ENCODE results near the gene HSPB9. TPM values are rescaled to one million over a fixed set of nuclear protein-coding genes. Genes with fewer than 3 reads are reported as not detected.

The HSPB9 gene
- total RNA-seq, 1 experiment from 2014 or later, result not detected

- no peaks in the 10 kb centered on the region for H3K27me3 ChIP-seq (ENCODE audit: insufficient read depth, low read length)
- BruUV-seq (replicated peaks), result no TSS peak
- TF ChIP-seq TCF7L2 (IDR thresholded peaks at IDR 0.05; ENCODE audit: borderline replicate concordance, extremely low read depth, insufficient read depth, insufficient read length) (no peak), JUND (IDR thresholded peaks at IDR 0.05) (no peak), EZH2phosphoT487 (IDR thresholded peaks at IDR 0.05; ENCODE audit: borderline replicate concordance) (no peak), POLR2A (IDR thresholded peaks at IDR 0.05; ENCODE audit: borderline replicate concordance, extremely low read depth, insufficient read depth, insufficient read length) (no peak), CEBPB (IDR thresholded peaks at IDR 0.05; ENCODE audit: low read depth) (no peak), RAD21 (IDR thresholded peaks at IDR 0.05; ENCODE audit: low read depth) (no peak), SIN3A (IDR thresholded peaks at IDR 0.05; ENCODE audit: low read depth) (no peak), SRF (IDR thresholded peaks at IDR 0.05; ENCODE audit: low read depth) (no peak), ELF1 (IDR thresholded peaks at IDR 0.05; ENCODE audit: borderline replicate concordance, low read depth) (no peak), POLR2AphosphoS5 (IDR thresholded peaks at IDR 0.05; ENCODE audit: low read depth, low read length) (no peak), ATF3 (IDR thresholded peaks at IDR 0.05) (no peak), SP1 (IDR thresholded peaks at IDR 0.05; ENCODE audit: low read depth) (no peak), ZNF274 (IDR thresholded peaks at IDR 0.05; ENCODE audit: low read depth, low read length) (no peak), EZH2 (IDR thresholded peaks at IDR 0.05) (no peak), CBX3 (IDR thresholded peaks at IDR 0.05; ENCODE audit: low read depth) (no peak), YY1 (IDR thresholded peaks at IDR 0.05; ENCODE audit: extremely low read depth, insufficient replicate concordance, low read depth, low read length) (no peak), REST (IDR thresholded peaks at IDR 0.05; ENCODE audit: low read depth) (no peak), MAX (IDR thresholded peaks at IDR 0.05) (no peak), ZFX (IDR thresholded peaks at IDR 0.05) (no peak), EGR1 (IDR thresholded peaks at IDR 0.05; ENCODE audit: low read depth) (no peak)
- no peak overlapping the region for H3K9ac ChIP-seq (ENCODE audit: low read length)
- ChIA-PET CTCF (no interaction called here), RAD21 (ENCODE audit: low non-redundant PET in 1 of 2, low total read pairs in 2 of 2, uncharacterized antibody in 2 of 2, unreplicated experiment in 2 of 2) (no interaction called here), POLR2A (no interaction called here)
- no peak overlapping the region for H3K4me3 ChIP-seq (replicated peaks in 1 of 2; ENCODE audit: low read depth in 1 of 2, low read length in 2 of 2)
- no peak overlapping the region for H3K4me2 ChIP-seq (ENCODE audit: low read length)
- H3K79me2 ChIP-seq (ENCODE audit: insufficient read depth, low read length), result no peaks in the 10 kb centered on the region
- intact Hi-C loops (cut with micrococcal nuclease), result no loop called here
- no peaks in the 10 kb centered on the region for H4K20me1 ChIP-seq (ENCODE audit: insufficient read depth)
- peaks cover 7 to 15% of the 10 kb centered on the region in 2 experiments; a peak in 3 of 4 replicates for H3K4me1 ChIP-seq (ENCODE audit: control insufficient read depth in 1 of 2, insufficient read depth in 2 of 2, low read length in 2 of 2)
- ATAC-seq, result no peak
- no peak overlapping the region for H2AFZ ChIP-seq (ENCODE audit: low read depth, low read length, poor library complexity, severe bottlenecking)
- DNase-seq (ENCODE audit: low read depth, low spot score), result no peak
- no peak overlapping the region for H3K27ac ChIP-seq (ENCODE audit: low read depth, low read length)
- no peaks in the 10 kb centered on the region for H3K9me3 ChIP-seq (ENCODE audit: control insufficient read depth in 1 of 2, insufficient read depth in 1 of 2, low read depth in 1 of 2, low read length in 2 of 2)
- H3K9me2 ChIP-seq (ENCODE audit: insufficient read depth), result no peaks in the 10 kb centered on the region
- H3K36me3 ChIP-seq (ENCODE audit: control insufficient read depth in 1 of 2, insufficient read depth in 2 of 2, low read length in 2 of 2), result peaks cover 3 to 4% of the 10 kb centered on the region in 2 experiments; a peak in 3 of 4 replicates
Measured at GRCh38 chr17:42111265-42111636, 11.4 kb upstream of the HSPB9 start.
